ENCODE data around the gene IGSF8. TPM values are rescaled to one million over a fixed set of nuclear protein-coding genes. Genes with fewer than 3 reads are reported as not detected.

The IGSF8 gene
- total RNA-seq, 1 donor from 2014 or later: 17.2 TPM

- no peaks in the 10 kb centered on the region for H3K36me3 Mint-ChIP-seq (ENCODE audit: low read depth, unreplicated experiment)
- no peak overlapping the region for H3K4me3 Mint-ChIP-seq (ENCODE audit: unreplicated experiment)
- no peak for DNase-seq (ENCODE audit: low spot score)
- no peaks in the 10 kb centered on the region for H3K9me3 Mint-ChIP-seq (ENCODE audit: unreplicated experiment)
- no peaks in the 10 kb centered on the region for H3K4me1 Mint-ChIP-seq (ENCODE audit: unreplicated experiment)
- peaks cover 4% of the 10 kb centered on the region for H3K27me3 Mint-ChIP-seq (ENCODE audit: unreplicated experiment)
- TF ChIP-seq, protein P1, sequence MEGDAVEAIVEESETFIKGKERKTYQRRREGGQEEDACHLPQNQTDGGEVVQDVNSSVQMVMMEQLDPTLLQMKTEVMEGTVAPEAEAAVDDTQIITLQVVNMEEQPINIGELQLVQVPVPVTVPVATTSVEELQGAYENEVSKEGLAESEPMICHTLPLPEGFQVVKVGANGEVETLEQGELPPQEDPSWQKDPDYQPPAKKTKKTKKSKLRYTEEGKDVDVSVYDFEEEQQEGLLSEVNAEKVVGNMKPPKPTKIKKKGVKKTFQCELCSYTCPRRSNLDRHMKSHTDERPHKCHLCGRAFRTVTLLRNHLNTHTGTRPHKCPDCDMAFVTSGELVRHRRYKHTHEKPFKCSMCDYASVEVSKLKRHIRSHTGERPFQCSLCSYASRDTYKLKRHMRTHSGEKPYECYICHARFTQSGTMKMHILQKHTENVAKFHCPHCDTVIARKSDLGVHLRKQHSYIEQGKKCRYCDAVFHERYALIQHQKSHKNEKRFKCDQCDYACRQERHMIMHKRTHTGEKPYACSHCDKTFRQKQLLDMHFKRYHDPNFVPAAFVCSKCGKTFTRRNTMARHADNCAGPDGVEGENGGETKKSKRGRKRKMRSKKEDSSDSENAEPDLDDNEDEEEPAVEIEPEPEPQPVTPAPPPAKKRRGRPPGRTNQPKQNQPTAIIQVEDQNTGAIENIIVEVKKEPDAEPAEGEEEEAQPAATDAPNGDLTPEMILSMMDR (IDR thresholded peaks at IDR 0.05; ENCODE audit: unreplicated experiment): no peak
- H3K27ac Mint-ChIP-seq (ENCODE audit: unreplicated experiment): no peak overlapping the region
Measured at GRCh38 chr1:160123726-160124125, 25.3 kb upstream of the IGSF8 start.

DNA sequence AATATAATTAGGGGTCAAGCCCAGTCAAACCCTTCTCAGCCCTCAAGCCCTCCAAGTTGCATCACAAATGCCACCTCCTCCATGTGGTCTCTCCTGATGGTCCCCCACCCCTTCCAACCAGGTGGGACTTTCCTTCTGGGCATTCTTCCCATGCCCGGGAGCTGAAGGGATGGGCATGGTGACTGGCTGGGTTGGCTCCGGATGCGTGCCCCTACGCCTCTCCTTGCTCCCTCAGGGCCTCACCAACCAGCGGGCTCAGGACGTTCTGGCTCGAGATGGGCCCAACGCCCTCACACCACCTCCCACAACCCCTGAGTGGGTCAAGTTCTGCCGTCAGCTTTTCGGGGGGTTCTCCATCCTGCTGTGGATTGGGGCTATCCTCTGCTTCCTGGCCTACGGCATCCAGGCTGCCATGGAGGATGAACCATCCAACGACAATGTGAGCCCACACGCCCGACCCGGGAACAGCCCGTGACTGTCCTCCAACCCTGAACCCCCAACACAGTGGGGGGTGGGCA is 24.6 kb upstream of the IGSF8 start:
- Mint-ChIP-seq H3K36me3 (ENCODE audit: low read depth, unreplicated experiment) (no peaks in the 10 kb centered on the region), H3K27ac (ENCODE audit: unreplicated experiment) (no peak overlapping the region), H3K27me3 (ENCODE audit: unreplicated experiment) (peaks cover 4% of the 10 kb centered on the region), H3K4me1 (ENCODE audit: unreplicated experiment) (peaks cover 4% of the 10 kb centered on the region), H3K9me3 (ENCODE audit: unreplicated experiment) (no peaks in the 10 kb centered on the region), H3K4me3 (ENCODE audit: unreplicated experiment) (no peak overlapping the region)
- TF ChIP-seq, protein P1 (IDR thresholded peaks at IDR 0.05; ENCODE audit: unreplicated experiment): no peak
- DNase-seq (ENCODE audit: low spot score): no peak

- Mint-ChIP-seq H3K27me3 (ENCODE audit: unreplicated experiment) (peaks cover 4% of the 10 kb centered on the region), H3K4me3 (ENCODE audit: unreplicated experiment) (no peak overlapping the region), H3K36me3 (ENCODE audit: low read depth, unreplicated experiment) (no peaks in the 10 kb centered on the region), H3K4me1 (ENCODE audit: unreplicated experiment) (peaks cover 8% of the 10 kb centered on the region), H3K27ac (ENCODE audit: unreplicated experiment) (no peak overlapping the region), H3K9me3 (ENCODE audit: unreplicated experiment) (no peaks in the 10 kb centered on the region)
- TF ChIP-seq, protein P1 (IDR thresholded peaks at IDR 0.05; ENCODE audit: unreplicated experiment): no peak
- DNase-seq (ENCODE audit: low spot score): no peak
Measured at GRCh38 chr1:160121388-160121787, 23.0 kb upstream of the IGSF8 start.

DNA sequence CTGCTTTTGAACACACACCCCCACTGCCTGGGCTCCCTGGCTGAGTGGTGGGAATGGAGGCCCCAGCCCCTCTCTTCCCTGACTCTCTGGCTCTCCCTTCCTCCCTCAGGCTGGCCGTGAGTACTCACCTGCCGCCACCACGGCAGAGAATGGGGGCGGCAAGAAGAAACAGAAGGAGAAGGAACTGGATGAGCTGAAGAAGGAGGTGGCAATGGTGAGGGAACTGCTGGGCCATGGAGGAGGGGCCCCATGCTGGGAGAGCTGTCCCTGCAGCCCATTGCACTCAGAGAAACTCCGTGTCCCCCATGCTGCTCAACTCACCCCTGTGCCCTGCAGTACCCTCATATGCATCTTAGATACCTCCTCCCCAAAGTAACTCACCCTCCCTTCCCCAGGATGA is 22.4 kb upstream of the IGSF8 start:
- no peak overlapping the region for H3K4me3 Mint-ChIP-seq (ENCODE audit: unreplicated experiment)
- peaks cover 4% of the 10 kb centered on the region for H3K27me3 Mint-ChIP-seq (ENCODE audit: unreplicated experiment)
- H3K4me1 Mint-ChIP-seq (ENCODE audit: unreplicated experiment): peaks cover 8% of the 10 kb centered on the region
- H3K9me3 Mint-ChIP-seq (ENCODE audit: unreplicated experiment): no peaks in the 10 kb centered on the region
- no peak for DNase-seq (ENCODE audit: low spot score)
- H3K36me3 Mint-ChIP-seq (ENCODE audit: low read depth, unreplicated experiment): no peaks in the 10 kb centered on the region
- H3K27ac Mint-ChIP-seq (ENCODE audit: unreplicated experiment): no peak overlapping the region
- TF ChIP-seq, protein P1 (IDR thresholded peaks at IDR 0.05; ENCODE audit: unreplicated experiment): no peak

DNA sequence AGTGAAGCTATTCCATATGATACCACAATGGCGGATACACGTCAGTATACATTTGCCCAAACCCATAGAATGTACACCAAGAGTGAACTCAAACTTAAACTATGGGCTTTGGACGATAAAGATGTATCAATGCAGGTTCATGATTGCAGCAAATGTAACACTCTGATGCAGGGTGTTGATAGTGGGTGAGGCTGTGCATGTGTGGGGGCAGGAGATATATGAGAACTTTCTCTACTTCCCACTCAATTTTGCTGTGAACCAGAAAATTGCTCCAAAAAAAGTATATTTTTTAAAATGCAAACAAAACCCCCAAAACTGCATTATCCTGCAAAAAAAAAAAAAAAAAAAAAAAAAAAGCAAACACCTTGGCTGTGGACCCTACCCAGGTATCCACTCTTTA is 20.5 kb upstream of the IGSF8 start:
- H3K4me3 Mint-ChIP-seq (ENCODE audit: unreplicated experiment): no peak overlapping the region
- peaks cover 12% of the 10 kb centered on the region for H3K4me1 Mint-ChIP-seq (ENCODE audit: unreplicated experiment)
- no peaks in the 10 kb centered on the region for H3K36me3 Mint-ChIP-seq (ENCODE audit: low read depth, unreplicated experiment)
- TF ChIP-seq, protein P1 (IDR thresholded peaks at IDR 0.05; ENCODE audit: unreplicated experiment): no peak
- no peak for DNase-seq (ENCODE audit: low spot score)
- H3K27ac Mint-ChIP-seq (ENCODE audit: unreplicated experiment): no peak overlapping the region
- no peaks in the 10 kb centered on the region for H3K9me3 Mint-ChIP-seq (ENCODE audit: unreplicated experiment)
- peaks cover 4% of the 10 kb centered on the region for H3K27me3 Mint-ChIP-seq (ENCODE audit: unreplicated experiment)

Measured in endothelial cell (in vitro differentiated cells).